GM19328 (cell line): ENCODE measurements around the gene NETO2.
A peak's percentile ranks its signal among the peaks of the same experiment; 100 is the strongest.

Experiments
- ATAC-seq: cut with Tn5 transposase; IDR thresholded peaks from one replicate; pipeline ENCODE4 v1.9.1; 2021; ENCODE audit warnings: mild to moderate bottlenecking, moderate library complexity; ENCODE audit not compliant: unreplicated experiment

NETO2 gene

GRCh38 chr16:47047524-47048203 is 96.1 kb downstream of the NETO2 start:
- no peak for ATAC-seq

GRCh38 chr16:47046726-47047523 is 96.8 kb downstream of the NETO2 start:
- ATAC-seq: no peak

- ATAC-seq: no peak
Observed at GRCh38 chr16:47045459-47045858, 98.3 kb downstream of the NETO2 start.

- no peak for ATAC-seq
Observed at GRCh38 chr16:47045023-47045422, 98.7 kb downstream of the NETO2 start.

GRCh38 chr16:47043970-47044684 is 99.6 kb downstream of the NETO2 start:
- ATAC-seq: no peak

GRCh38 chr16:47043200-47043599 is 100.5 kb downstream of the NETO2 start:
- no peak for ATAC-seq

- ATAC-seq: peak; percentile 91
Observed at GRCh38 chr16:47037746-47038458, 105.8 kb downstream of the NETO2 start.

GRCh38 chr16:47037396-47037745 is 106.4 kb downstream of the NETO2 start:
- ATAC-seq: peak; percentile 22

- ATAC-seq: no peak
Observed at GRCh38 chr16:47036201-47036600, 107.5 kb downstream of the NETO2 start.

GRCh38 chr16:47035436-47035835 is 108.3 kb downstream of the NETO2 start:
- no peak for ATAC-seq

GRCh38 chr16:47034455-47034854 is 109.3 kb downstream of the NETO2 start:
- no peak for ATAC-seq

GRCh38 chr16:47033176-47033575 is 110.6 kb downstream of the NETO2 start:
- no peak for ATAC-seq

GRCh38 chr16:47029724-47030123 is 114.0 kb downstream of the NETO2 start:
- ATAC-seq: no peak

GRCh38 chr16:47028767-47029377 is 114.9 kb downstream of the NETO2 start:
- ATAC-seq: no peak
